CD4-positive, alpha-beta T cell treated with Interleukin-15 for 1 hour (primary cell): Measurements from ENCODE around the gene PNPO.

Experiments
- DNase-seq: peaks from one replicate; pipeline ENCODE4 v3.0.0-alpha.2; 2020

PNPO gene

DNA sequence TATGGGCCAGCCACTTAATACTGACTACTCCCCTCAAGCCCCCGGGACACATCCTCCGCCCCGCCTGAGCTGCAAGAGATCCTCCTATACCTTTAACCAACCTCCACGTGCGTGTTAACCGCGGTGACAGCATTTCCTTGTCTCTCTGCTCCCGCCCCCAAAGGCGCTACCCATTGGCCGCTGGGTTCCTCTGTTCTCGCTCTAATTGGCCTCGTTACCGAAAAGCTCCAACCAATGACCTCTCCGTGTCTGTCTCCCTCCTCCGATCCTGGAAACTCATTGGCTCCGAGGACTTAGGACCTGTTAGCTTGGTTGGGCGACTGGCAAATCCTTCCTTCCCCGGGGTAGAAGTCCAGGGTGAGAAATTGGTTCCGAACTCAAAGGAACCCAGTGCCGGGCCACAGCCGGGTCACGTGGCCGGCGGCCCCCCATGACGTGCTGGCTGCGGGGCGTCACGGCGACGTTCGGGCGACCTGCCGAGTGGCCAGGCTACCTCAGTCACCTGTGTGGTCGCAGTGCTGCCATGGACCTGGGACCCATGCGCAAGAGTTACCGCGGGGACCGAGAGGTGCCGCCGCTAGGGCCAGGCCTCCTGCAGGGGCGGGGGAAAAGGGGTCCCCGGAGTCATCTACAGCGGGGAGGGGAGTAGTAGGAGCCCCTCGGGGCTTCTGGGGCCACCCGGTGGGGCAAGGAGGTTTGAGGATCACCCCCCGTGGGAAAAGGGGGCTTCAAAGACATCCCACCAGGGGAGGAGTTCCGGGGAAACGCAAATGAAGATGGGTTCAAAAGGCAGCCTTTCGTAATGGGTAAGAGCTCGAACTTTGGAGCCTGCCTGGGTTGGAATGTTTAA is at the start of gene PNPO:
TSS of gene PNPO (plus strand) at position 326 of the 850 bp plus-strand sequence. CDS start at position 431, 105 bp downstream.
- peak; percentile 94 for DNase-seq

- DNase-seq = no peak
These were observed 46.6 kb upstream of the PNPO start for GRCh38 chr17:47894498-47895346.

GRCh38 chr17:47895347-47895855 is 46.0 kb upstream of the PNPO start:
- DNase-seq = no peak

DNA sequence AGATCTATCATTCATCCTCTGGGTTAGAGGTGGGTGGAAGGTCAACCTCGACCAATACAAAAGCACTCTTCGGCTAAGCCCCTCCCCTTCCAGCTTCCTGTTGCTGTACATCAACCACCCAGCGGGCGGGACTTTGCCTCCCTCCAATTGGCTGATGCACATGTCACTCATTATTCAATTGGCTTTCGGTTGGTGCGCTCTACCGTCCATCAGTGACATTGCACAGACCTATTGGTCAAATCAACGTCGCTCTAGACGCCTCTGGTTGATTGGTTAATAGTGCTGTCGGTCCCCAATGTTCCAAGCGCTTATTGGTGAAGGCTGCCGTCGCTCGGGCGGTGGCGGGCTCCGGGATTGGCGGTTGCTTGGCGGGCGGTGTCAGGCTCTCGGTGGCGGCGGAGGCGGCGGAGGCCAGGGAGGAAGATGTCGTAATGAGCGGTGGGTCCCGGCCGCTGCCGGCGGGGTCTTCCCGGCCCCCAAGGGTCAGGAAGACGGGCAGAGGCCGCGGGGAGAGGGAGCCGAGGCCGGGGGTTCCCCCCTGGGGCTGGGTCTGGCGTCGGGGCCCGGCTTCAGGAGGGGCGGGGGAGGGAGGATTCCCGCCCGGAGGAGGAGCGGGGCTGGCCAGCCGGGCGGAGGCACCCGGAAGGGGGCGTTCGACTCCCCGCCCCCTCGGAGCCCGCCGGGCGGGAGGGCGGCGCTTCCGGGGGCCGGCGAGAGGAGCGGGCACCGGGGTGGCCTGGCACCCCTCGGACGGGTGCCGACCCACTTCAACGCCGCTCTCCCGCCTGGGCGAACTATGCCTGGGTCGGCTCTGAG is 45.3 kb upstream of the PNPO start, which contains the start of gene SP2:
TSS of gene SP2 (plus strand) at position 381 of the 816 bp plus-strand sequence. CDS start at position 432, 51 bp downstream.
- peak; percentile 100 for DNase-seq

GRCh38 chr17:47896672-47897490 is 44.5 kb upstream of the PNPO start:
- no peak for DNase-seq

GRCh38 chr17:47897561-47897960 is 43.8 kb upstream of the PNPO start:
- DNase-seq = no peak

- DNase-seq = no peak
These were observed 43.1 kb upstream of the PNPO start for GRCh38 chr17:47898241-47898640.

DNA sequence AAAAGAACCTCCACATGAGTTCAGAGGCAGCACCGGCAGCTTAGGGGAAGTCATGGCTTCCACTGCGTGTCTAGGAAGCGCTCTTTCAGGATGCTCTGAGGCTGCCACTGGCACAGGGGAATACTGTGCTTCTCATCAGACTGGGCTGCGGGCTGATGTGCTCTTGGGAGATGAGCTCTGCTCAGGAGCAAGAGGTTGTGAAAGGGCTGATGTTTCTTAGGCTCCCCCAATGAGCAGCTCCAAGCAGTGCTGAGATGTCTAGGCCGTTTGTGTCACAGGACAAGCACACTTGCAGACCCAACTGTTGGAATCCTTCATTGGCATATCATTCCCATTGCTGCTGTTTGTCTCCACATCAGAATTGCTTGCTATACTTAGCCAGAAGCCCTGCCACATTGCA is 41.7 kb upstream of the PNPO start:
- DNase-seq = no peak

DNA sequence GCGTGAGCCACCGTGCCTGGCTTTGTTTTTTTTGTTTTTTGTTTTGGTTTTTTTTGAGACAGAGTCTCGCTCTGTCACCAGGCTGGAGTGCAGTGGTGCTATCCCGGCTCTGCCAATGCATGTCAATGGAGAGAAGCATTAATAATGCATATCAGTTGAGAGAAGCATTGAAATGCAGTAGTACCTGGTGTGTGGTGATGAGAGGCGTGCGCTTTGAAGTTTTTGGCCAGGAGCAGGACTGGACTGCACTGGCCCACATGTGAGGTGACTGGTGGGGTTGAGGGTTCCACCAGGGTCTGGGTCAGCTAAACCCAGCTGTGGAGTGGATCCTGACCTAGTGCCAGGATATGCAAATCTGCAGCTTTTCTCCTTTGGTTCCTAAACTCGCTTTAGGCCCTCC is 39.9 kb upstream of the PNPO start:
- DNase-seq = no peak

DNA sequence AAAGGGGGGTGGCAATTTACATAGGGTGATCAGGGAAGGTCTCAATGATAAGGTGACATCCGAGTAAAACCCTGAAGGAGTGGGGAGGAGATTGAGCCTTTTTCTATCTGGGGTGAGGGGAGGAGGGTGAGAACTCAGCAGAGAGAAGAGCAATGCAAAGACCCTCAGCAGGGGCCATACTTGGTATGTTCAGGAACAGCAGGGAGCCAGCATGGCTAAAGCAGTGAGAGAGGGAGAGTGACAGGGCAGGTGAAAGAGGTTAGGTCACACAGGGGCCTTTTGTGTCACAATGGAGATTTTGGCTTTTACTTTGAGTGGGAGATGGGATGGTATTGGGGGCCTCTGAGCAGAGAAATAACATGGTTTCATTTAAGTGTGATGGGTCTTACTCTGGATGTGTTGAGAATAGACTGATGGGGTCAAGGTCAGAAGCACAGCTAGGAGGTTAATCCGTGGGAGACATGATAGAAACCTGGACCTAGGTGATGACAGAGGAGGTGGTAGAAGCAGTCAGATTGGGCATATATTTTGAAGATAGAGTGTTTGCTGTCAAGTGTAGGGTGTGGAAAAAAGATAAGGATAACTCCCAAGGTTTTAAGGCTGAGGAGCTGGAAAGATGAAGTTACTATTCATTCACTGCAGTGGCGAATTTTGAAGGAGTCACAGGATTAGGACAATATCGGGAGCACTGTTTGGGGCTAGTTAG is 39.2 kb upstream of the PNPO start:
- DNase-seq = no peak

DNA sequence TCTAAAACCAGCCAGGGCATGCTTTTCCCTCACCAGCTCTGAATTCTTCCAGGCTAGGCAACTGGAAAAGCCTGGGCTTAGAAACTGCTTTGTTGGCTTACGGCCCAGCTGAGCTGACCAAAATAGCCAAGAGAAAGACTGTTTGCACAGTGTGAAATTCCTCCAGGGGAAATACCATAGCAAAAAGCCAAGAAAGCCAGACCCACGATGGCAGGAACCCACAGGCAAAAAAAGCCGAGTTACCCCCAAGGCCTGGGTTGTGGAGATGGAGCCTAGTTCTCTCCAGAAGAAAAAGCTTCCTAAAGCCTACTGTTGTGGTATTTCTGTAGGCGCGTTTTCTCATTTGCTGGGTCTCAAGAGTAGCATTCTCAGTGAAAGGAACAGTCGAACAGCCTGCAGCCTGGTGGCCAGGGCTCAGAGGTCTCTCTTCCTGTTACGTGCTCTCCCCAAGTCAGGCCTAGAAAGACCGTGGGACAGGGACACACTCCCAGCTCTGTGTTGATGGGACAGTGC is 36.1 kb upstream of the PNPO start:
- DNase-seq = no peak

DNA sequence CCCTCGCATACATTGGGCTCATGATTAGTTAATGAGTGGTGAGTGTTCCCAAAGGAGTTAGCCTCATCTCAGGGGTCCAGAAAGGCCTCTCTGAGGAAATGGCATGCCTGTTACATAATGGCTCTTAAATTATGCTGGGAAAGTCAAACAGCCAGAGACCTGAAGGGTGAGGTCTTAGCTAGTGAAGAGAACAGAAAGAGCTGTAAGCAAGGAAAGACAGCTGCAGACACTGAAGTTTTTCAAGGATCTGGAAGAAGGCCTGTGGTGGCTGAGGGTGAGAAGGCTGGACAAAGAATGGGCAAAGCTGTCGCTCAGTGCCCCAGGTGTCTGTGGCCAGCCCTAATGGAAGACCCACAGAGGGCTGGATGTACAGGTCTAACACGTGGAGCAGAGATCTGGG is 34.9 kb upstream of the PNPO start:
- no peak for DNase-seq

DNA sequence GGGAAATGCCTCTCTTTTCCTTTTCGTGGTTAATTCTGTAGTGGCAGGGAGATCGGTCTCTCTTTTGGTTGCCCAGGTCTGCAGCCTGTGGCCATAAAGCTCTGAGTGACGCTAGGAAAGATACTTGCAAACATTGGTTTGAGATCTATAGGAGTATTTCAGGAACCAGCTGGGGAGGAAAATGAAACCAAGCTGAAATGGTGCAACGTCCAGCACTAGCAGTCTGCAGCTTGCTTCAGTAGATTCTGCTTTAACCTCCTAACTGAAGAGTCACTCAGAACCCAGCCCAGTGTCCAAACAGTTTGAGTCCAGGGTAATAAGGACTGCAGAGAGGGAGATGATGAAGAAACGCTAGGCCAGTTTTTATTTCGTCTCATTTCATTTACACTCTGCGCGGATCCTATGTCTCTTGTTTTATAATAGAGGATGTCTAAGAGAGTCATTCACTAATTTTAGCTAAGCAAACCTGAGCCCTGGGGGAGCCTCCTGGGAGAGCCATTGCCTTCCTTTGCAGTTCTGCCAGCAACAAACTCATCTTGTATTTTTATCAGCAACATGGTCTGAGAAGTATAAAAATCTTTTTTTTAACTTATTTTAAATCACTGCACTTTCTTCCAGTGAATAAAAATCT is 33.3 kb upstream of the PNPO start:
- no peak for DNase-seq

GRCh38 chr17:47913050-47913449 is 28.3 kb upstream of the PNPO start:
- DNase-seq = no peak

GRCh38 chr17:47914306-47914948 is 26.9 kb upstream of the PNPO start:
- DNase-seq = no peak

GRCh38 chr17:47915776-47916398 is 25.5 kb upstream of the PNPO start:
- no peak for DNase-seq

GRCh38 chr17:47916489-47917208 is 24.7 kb upstream of the PNPO start:
- DNase-seq = no peak

DNA sequence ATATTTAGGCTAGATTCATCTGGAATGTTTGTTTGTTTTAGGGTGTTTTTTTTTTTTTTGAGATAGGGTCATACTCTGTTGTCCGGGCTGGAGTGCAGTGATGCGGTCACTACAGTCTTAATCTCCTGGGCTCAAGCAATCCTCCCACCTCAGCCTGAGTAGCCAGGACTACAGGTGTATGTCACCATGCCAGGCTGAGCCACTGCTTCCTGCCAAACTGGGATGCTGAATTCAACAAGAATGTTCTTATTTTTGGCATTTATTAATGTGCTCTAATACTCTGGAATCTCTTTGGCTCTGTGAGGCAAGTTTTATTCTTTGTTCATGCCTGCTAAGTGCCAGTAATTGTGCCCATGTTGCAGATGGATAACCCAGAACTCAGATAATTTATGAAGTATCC is 23.8 kb upstream of the PNPO start:
- DNase-seq = no peak

DNA sequence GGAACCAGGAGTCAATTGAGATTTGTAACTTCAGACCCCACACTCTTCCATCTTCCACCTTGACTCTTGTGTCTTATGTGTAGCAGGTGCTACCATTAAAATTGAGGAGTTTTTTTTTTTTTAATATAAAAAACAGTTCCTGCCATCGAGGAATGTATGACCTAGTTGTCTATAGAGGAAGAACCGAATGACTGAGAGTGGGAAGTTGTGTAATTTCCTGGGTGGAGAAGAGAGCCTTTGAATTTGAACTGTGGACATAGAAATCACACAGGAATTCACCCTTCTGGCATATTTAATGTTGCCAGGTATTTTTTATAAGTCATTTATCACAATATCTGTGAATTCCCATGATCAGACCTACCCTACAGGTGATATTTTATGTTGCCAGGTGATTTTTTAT is 23.4 kb upstream of the PNPO start:
- no peak for DNase-seq
